Spinal cord (tissue), 10 donors: Measurements from ENCODE around the gene ANXA11. TPM values are rescaled to one million over a fixed set of nuclear protein-coding genes. Genes with fewer than 3 reads are reported as not detected.
"Not testable (repeated sequence)": the region's sequence is repeated elsewhere in the genome, so short reads cannot be mapped to it uniquely, and the experiment has no call there.

Experiments
- DNase-seq, 6 donors: peaks; one replicate each; pipeline versions ENCODE4 v3.0.0 to v3.0.0-alpha.2; 2013 to 2015; ENCODE audit warnings: low spot score in 6 of 6, low read depth in 4 of 6
- H3K27ac ChIP-seq: one replicate; pipeline ENCODE4 v1.5.1; 2013; ENCODE audit warnings: low read depth, low read length, control low read depth
- H3K27me3 ChIP-seq: one replicate; pipeline ENCODE4 v1.6.1; 2013; ENCODE audit warnings: low read length; ENCODE audit not compliant: control insufficient read depth, insufficient read depth
- H3K36me3 ChIP-seq: one replicate; pipeline ENCODE4 v1.6.1; 2013; ENCODE audit warnings: low read length; ENCODE audit not compliant: control insufficient read depth, insufficient read depth
- H3K4me1 ChIP-seq: one replicate; pipeline ENCODE4 v1.6.1; 2013; ENCODE audit warnings: low read length; ENCODE audit not compliant: control insufficient read depth, insufficient read depth
- H3K4me3 ChIP-seq: one replicate; pipeline ENCODE4 v1.5.1; 2013; ENCODE audit warnings: low read depth, low read length, control low read depth
- H3K9me3 ChIP-seq: one replicate; pipeline ENCODE4 v1.6.1; 2013; ENCODE audit warnings: low read length; ENCODE audit not compliant: control insufficient read depth, insufficient read depth
- WGBS: methylation state at CpG from one replicate; pipeline ENCODE4 v1.1.5; 2013; ENCODE audit warnings: missing lambda C conversion rate; ENCODE audit not compliant: insufficient coverage; 5-methylcytosine and 5-hydroxymethylcytosine counted together
- polyA plus RNA-seq, 2 donors: library from polyadenylated mRNA; unstranded; fragments of 120-200 nt; gene quantifications; one replicate each; pipeline ENCODE4 v1.2.1, GENCODE V29; 2013; ENCODE audit not compliant: insufficient read length in 2 of 2
- total RNA-seq, 2 donors: library from RNA; depleted of rRNA in 1 of 2; stranded (reverse); fragments of 120-200 nt in 1 of 2; fragments of >200 nt in 1 of 2; gene quantifications; one replicate each; pipeline versions ENCODE4 v1.2.3 to v1.2.4, GENCODE V29; 2013 to 2014
- donor health status: healthy.

ANXA11 gene
- total and polyA plus RNA-seq, 4 donors, result 19.0 to 88.8 (median 25.9) TPM

GRCh38 chr10:80141696-80142460 is 63.5 kb downstream of the ANXA11 start:
- Histone ChIP-seq H3K36me3 (no peaks in the 10 kb centered on the region), H3K9me3 (no peaks in the 10 kb centered on the region), H3K4me3 (no peak overlapping the region), H3K4me1 (peaks cover 24% of the 10 kb centered on the region), H3K27me3 (peaks cover 12% of the 10 kb centered on the region), H3K27ac (no peak overlapping the region)
- 73% methylated on average over 13 of the region's 19 CpGs for WGBS
- DNase-seq, result no peak

DNA sequence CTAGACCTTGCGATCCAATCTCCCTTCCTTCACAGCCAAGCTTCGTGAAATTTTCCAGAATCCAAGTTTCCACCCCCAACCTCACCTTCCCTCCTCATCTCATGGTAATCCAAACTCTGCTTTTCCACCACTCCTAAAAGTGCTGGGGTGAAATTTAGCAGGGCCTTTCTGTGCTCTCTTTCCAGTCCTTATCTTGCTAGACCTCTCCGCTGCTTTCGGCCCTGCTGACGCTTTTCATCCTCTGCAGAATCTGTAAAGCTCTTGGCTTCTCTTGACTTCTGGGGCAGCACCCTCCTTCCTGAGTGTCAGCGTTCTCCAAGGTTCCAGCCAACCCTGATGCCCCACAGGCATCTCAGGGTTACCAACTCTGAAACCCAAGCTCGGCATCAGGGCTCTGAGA is 65.1 kb downstream of the ANXA11 start:
- Histone ChIP-seq H3K36me3 (no peaks in the 10 kb centered on the region), H3K4me1 (peaks cover 27% of the 10 kb centered on the region), H3K27me3 (peaks cover 12% of the 10 kb centered on the region), H3K27ac (no peak overlapping the region), H3K9me3 (no peaks in the 10 kb centered on the region), H3K4me3 (no peak overlapping the region)
- 96% methylated on average over 7 of the region's 7 CpGs for WGBS
- no peak for DNase-seq

GRCh38 chr10:80139265-80139664 is 66.1 kb downstream of the ANXA11 start:
- Histone ChIP-seq H3K27ac (no peak overlapping the region), H3K36me3 (no peaks in the 10 kb centered on the region), H3K9me3 (no peaks in the 10 kb centered on the region), H3K27me3 (peaks cover 5% of the 10 kb centered on the region), H3K4me3 (no peak overlapping the region), H3K4me1 (peaks cover 20% of the 10 kb centered on the region)
- WGBS, result no CpG with 5 or more reads among the region's 2 CpGs
- DNase-seq, result no peak

DNA sequence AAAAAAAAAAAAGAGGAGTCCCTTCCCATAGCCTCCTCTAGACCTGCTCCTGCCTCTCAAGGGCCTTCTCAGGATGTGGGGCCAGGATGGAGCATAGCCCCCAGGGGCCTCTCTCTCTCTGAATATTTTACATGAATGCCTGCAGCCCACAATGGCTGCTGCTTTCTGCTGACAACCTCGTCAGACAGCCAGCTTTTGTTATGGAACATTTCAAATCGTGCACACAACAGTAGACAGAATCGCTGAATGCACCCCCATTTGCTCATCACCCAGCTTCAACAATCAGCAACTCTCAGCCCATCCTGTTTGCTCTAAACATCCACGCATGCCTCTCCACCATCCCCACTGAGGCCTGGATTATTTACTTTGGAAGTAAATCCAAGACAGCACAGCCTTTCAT is 67.4 kb downstream of the ANXA11 start:
- H3K4me3 ChIP-seq, result no peak overlapping the region
- H3K27ac ChIP-seq, result peak overlapping the region; percentile 68
- H3K4me1 ChIP-seq, result peaks cover 20% of the 10 kb centered on the region
- H3K9me3 ChIP-seq, result no peaks in the 10 kb centered on the region
- peaks cover 8% of the 10 kb centered on the region for H3K27me3 ChIP-seq
- peak in 1 of 6 donors; percentile 38 for DNase-seq
- WGBS, result 26% methylated on average over 3 of the region's 4 CpGs
- H3K36me3 ChIP-seq, result no peaks in the 10 kb centered on the region

- H3K27ac ChIP-seq, result peak overlapping the region; percentile 68
- WGBS, result 69% methylated on average over 9 of the region's 14 CpGs
- no peaks in the 10 kb centered on the region for H3K9me3 ChIP-seq
- H3K36me3 ChIP-seq, result no peaks in the 10 kb centered on the region
- H3K27me3 ChIP-seq, result peaks cover 14% of the 10 kb centered on the region
- no peak overlapping the region for H3K4me3 ChIP-seq
- peaks cover 23% of the 10 kb centered on the region for H3K4me1 ChIP-seq
- DNase-seq, result peak in 1 of 6 donors; percentile 50
Measured at GRCh38 chr10:80137031-80137862, 68.1 kb downstream of the ANXA11 start.

GRCh38 chr10:80136134-80136571 is 69.2 kb downstream of the ANXA11 start:
- no peaks in the 10 kb centered on the region for H3K9me3 ChIP-seq
- 76% methylated on average over 3 of the region's 8 CpGs for WGBS
- H3K27ac ChIP-seq, result peak overlapping the region; percentile 58
- peaks cover 24% of the 10 kb centered on the region for H3K27me3 ChIP-seq
- H3K36me3 ChIP-seq, result no peaks in the 10 kb centered on the region
- peak in 1 of 6 donors; percentile 77 for DNase-seq
- no peak overlapping the region for H3K4me3 ChIP-seq
- H3K4me1 ChIP-seq, result peaks cover 24% of the 10 kb centered on the region

GRCh38 chr10:80133687-80134086 is 71.7 kb downstream of the ANXA11 start:
- WGBS, result 81% methylated on average over 8 of the region's 9 CpGs
- Histone ChIP-seq H3K4me3 (peak overlapping the region; percentile 33), H3K27me3 (peaks cover 24% of the 10 kb centered on the region), H3K27ac (peak overlapping the region; percentile 50), H3K4me1 (peaks cover 24% of the 10 kb centered on the region)
- not testable (repeated sequence) for H3K36me3 ChIP-seq, DNase-seq, H3K9me3 ChIP-seq

GRCh38 chr10:80133206-80133605 is 72.1 kb downstream of the ANXA11 start:
- H3K27ac ChIP-seq, result peak overlapping the region; percentile 50
- peaks cover 24% of the 10 kb centered on the region for H3K4me1 ChIP-seq
- H3K27me3 ChIP-seq, result peaks cover 24% of the 10 kb centered on the region
- H3K4me3 ChIP-seq, result peak overlapping the region; percentile 33
- H3K9me3 ChIP-seq, result no peaks in the 10 kb centered on the region
- H3K36me3 ChIP-seq, result no peaks in the 10 kb centered on the region
- WGBS, result 73% methylated on average over 6 of the region's 6 CpGs
- no peak for DNase-seq

- Histone ChIP-seq H3K36me3 (no peaks in the 10 kb centered on the region), H3K4me3 (peak within 1 kb of the TSS; percentile 33), H3K9me3 (no peaks in the 10 kb centered on the region), H3K27me3 (peaks cover 24% of the 10 kb centered on the region), H3K27ac (peak within 1 kb of the TSS; percentile 50), H3K4me1 (peaks cover 19% of the 10 kb centered on the region)
- DNase-seq, result peak in 2 of 6 donors; percentile 22 to 55
- WGBS, result 2% methylated on average over 57 of the region's 58 CpGs
Measured at GRCh38 chr10:80132299-80133139, 72.8 kb downstream of the ANXA11 start, which contains the start of gene PLAC9. Gene PLAC9, plus strand, starts transcription at chr10:80132730. Its CDS starts 33 bp downstream, at chr10:80132763.
